H9 (cell line): ENCODE data around the gene APOL2. TPM values are rescaled to one million over a fixed set of nuclear protein-coding genes. Genes with fewer than 3 reads are reported as not detected.
"Not testable (repeated sequence)": the region's sequence is repeated elsewhere in the genome, so short reads cannot be mapped to it uniquely, and the experiment has no call there.

Source experiments
- DNase-seq: peaks from one replicate; pipeline ENCODE4 v3.0.0-alpha.2; 2017
- H2AFZ ChIP-seq: one replicate; pipeline ENCODE4 v1.6.1; 2013; ENCODE audit warnings: mild to moderate bottlenecking, low read length, control low read depth, moderate library complexity
- H2AK5ac ChIP-seq: 2 replicates; pipeline ENCODE4 v1.6.1; 2013; ENCODE audit warnings: low read length, control low read depth, mixed read lengths; ENCODE audit not compliant: insufficient read length
- H2BK120ac ChIP-seq: one replicate; pipeline ENCODE4 v1.6.1; 2013; ENCODE audit warnings: low read depth, mild to moderate bottlenecking, low read length, control low read depth, inconsistent platforms; ENCODE audit not compliant: poor library complexity, severe bottlenecking
- H2BK12ac ChIP-seq: 2 replicates; pipeline ENCODE4 v1.6.1; 2013; ENCODE audit warnings: low read length, control low read depth, mixed read lengths, low read depth; ENCODE audit not compliant: insufficient read length
- H2BK15ac ChIP-seq: 2 replicates; pipeline ENCODE4 v1.6.1; 2013; ENCODE audit warnings: low read depth, low read length, control low read depth
- H2BK20ac ChIP-seq: one replicate; pipeline ENCODE4 v1.6.1; 2013; ENCODE audit warnings: low read depth, mild to moderate bottlenecking, low read length, control low read depth, inconsistent platforms; ENCODE audit not compliant: poor library complexity, severe bottlenecking
- H2BK5ac ChIP-seq: 2 replicates; pipeline ENCODE4 v1.6.1; 2013; ENCODE audit warnings: low read length, control low read depth, mixed read lengths; ENCODE audit not compliant: insufficient read length
- H3K14ac ChIP-seq: 2 replicates; pipeline ENCODE4 v1.6.1; 2013; ENCODE audit warnings: low read length, control low read depth; ENCODE audit not compliant: insufficient read depth
- H3K18ac ChIP-seq: 2 replicates; pipeline ENCODE4 v1.6.1; 2013; ENCODE audit warnings: low read depth, mild to moderate bottlenecking, mixed read lengths, low read length, control low read depth; ENCODE audit not compliant: insufficient read length
- H3K23ac ChIP-seq: 2 replicates; pipeline ENCODE4 v1.6.1; 2013; ENCODE audit warnings: low read length, control low read depth, mixed read lengths, low read depth; ENCODE audit not compliant: insufficient read length
- H3K23me2 ChIP-seq: 2 replicates; pipeline ENCODE4 v1.6.1; 2013; ENCODE audit warnings: low read depth, mild to moderate bottlenecking, mixed read lengths, low read length, control low read depth; ENCODE audit not compliant: insufficient read length, poor library complexity, severe bottlenecking
- H3K27ac ChIP-seq: 2 replicates; pipeline ENCODE4 v1.5.1; 2013; ENCODE audit warnings: low read length, control low read depth, mixed read lengths, low read depth; ENCODE audit not compliant: insufficient read length
- H3K27me3 ChIP-seq: 2 replicates; pipeline ENCODE4 v1.6.1; 2013; ENCODE audit warnings: low read length, control low read depth, inconsistent platforms; ENCODE audit not compliant: insufficient read depth
- H3K4ac ChIP-seq: 2 replicates; pipeline ENCODE4 v1.6.1; 2013; ENCODE audit warnings: low read depth, mild to moderate bottlenecking, control low read depth, inconsistent platforms, low read length, moderate library complexity
- H3K4me1 ChIP-seq: 2 replicates; pipeline ENCODE4 v1.6.1; 2013; ENCODE audit warnings: low read length, control low read depth, inconsistent platforms; ENCODE audit not compliant: insufficient read depth
- H3K4me2 ChIP-seq: 2 replicates; pipeline ENCODE4 v1.6.1; 2013; ENCODE audit warnings: low read length, control low read depth, mixed read lengths; ENCODE audit not compliant: insufficient read length, insufficient read depth
- H3K56ac ChIP-seq: 2 replicates; pipeline ENCODE4 v1.6.1; 2013; ENCODE audit warnings: low read depth, mild to moderate bottlenecking, mixed read lengths, low read length, control low read depth; ENCODE audit not compliant: insufficient read length
- H3K79me1 ChIP-seq: 2 replicates; pipeline ENCODE4 v1.6.1; 2013; ENCODE audit warnings: low read depth, mild to moderate bottlenecking, moderate library complexity, low read length, control low read depth, inconsistent platforms; ENCODE audit not compliant: insufficient read depth, poor library complexity, severe bottlenecking
- H3K79me2 ChIP-seq: 2 replicates; pipeline ENCODE4 v1.6.1; 2013; ENCODE audit warnings: low read length, control low read depth, inconsistent platforms; ENCODE audit not compliant: insufficient read depth
- H3K9ac ChIP-seq: 2 replicates; pipeline ENCODE4 v1.6.1; 2013; ENCODE audit warnings: low read length, control low read depth, mixed read lengths; ENCODE audit not compliant: insufficient read length; ENCODE audit errors: extremely low read depth
- H3K9me3 ChIP-seq: one replicate; pipeline ENCODE4 v1.6.1; 2013; ENCODE audit warnings: low read depth, low read length, inconsistent platforms; ENCODE audit not compliant: control insufficient read depth
- H3T11ph ChIP-seq: one replicate; pipeline ENCODE4 v1.6.1; 2013; ENCODE audit warnings: mild to moderate bottlenecking, low read length, control low read depth, inconsistent platforms
- H4K20me1 ChIP-seq: one replicate; pipeline ENCODE4 v1.6.1; 2013; ENCODE audit not compliant: control insufficient read depth, insufficient read length, insufficient read depth
- H4K5ac ChIP-seq: 2 replicates; pipeline ENCODE4 v1.6.1; 2013; ENCODE audit warnings: low read depth, mild to moderate bottlenecking, mixed read lengths, low read length, control low read depth; ENCODE audit not compliant: insufficient read length
- H4K8ac ChIP-seq: replicated peaks from 2 replicates; pipeline ENCODE4 v1.6.1; 2013; ENCODE audit warnings: low read length, control low read depth, mixed read lengths, low read depth; ENCODE audit not compliant: insufficient read length
- H4K91ac ChIP-seq: 2 replicates; pipeline ENCODE4 v1.6.1; 2013; ENCODE audit warnings: low read depth, mild to moderate bottlenecking, moderate library complexity, mixed read lengths, low read length, control low read depth; ENCODE audit not compliant: insufficient read length
- H3K27ac Mint-ChIP-seq, 3 experiments: 2 replicates in 2 of 3; 3 replicates in 1 of 3; pipeline ENCODE4 v1.8.0; 2020 to 2021; ENCODE audit warnings: mixed read lengths in 3 of 3, mild to moderate bottlenecking in 1 of 3, moderate library complexity in 1 of 3
- H3K27me3 Mint-ChIP-seq: 2 replicates; pipeline ENCODE4 v1.8.0; 2021; ENCODE audit warnings: low read depth, mild to moderate bottlenecking, moderate library complexity, mixed read lengths
- H3K36me3 Mint-ChIP-seq, 3 experiments: 2 replicates in 2 of 3; 3 replicates in 1 of 3; pipeline ENCODE4 v1.8.0; 2020 to 2021; ENCODE audit warnings: low read depth in 3 of 3, mixed read lengths in 3 of 3; ENCODE audit not compliant: insufficient read depth in 1 of 3
- H3K4me1 Mint-ChIP-seq, 2 experiments: 2 replicates each; pipeline ENCODE4 v1.8.0; 2020; ENCODE audit warnings: mixed read lengths in 2 of 2
- H3K4me3 Mint-ChIP-seq, 2 experiments: 2 replicates in 1 of 2; 3 replicates in 1 of 2; pipeline ENCODE4 v1.8.0; 2020 to 2021; ENCODE audit warnings: mild to moderate bottlenecking in 2 of 2, mixed read lengths in 2 of 2, moderate library complexity in 1 of 2
- H3K9me3 Mint-ChIP-seq, 2 experiments: 2 replicates in 1 of 2; 3 replicates in 1 of 2; pipeline ENCODE4 v1.8.0; 2020; ENCODE audit warnings: mild to moderate bottlenecking in 2 of 2, mixed read lengths in 2 of 2, moderate library complexity in 1 of 2
- whole genome bisulfite sequencing: extraction: QIAGEN DNeasy Blood & Tissue Kit; methylation state at CpG from one replicate; pipeline ENCODE4 v1.1.7; 2013; ENCODE audit warnings: missing lambda C conversion rate, low lambda C conversion rate, mixed read lengths; ENCODE audit not compliant: insufficient read length; ENCODE audit errors: extremely low coverage; 5-methylcytosine and 5-hydroxymethylcytosine counted together
- total RNA-seq: library from RNA; stranded (reverse); gene quantifications from 2 replicates; pipeline ENCODE4 v1.2.1, GENCODE V29; 2021

Gene APOL2
- total RNA-seq, 1 experiment from 2014 or later: 15.6 TPM

- H2BK120ac ChIP-seq, H2BK15ac ChIP-seq, H3K23ac ChIP-seq, H4K91ac ChIP-seq, H2BK12ac ChIP-seq, H3K9ac ChIP-seq, H3K4me2 ChIP-seq, H3K14ac ChIP-seq, H3K4me3 Mint-ChIP-seq, H4K20me1 ChIP-seq, H3K4ac ChIP-seq, H3K9me3 ChIP-seq, H4K5ac ChIP-seq, H3K4me1 ChIP-seq, H3K79me1 ChIP-seq, H3K27me3 Mint-ChIP-seq, H2BK5ac ChIP-seq, H3K79me2 ChIP-seq, H2BK20ac ChIP-seq, H3K27ac ChIP-seq, H2AK5ac ChIP-seq, H3K23me2 ChIP-seq, H4K8ac ChIP-seq, H3K56ac ChIP-seq, H3K18ac ChIP-seq, H3T11ph ChIP-seq, H3K27ac Mint-ChIP-seq, H3K27me3 ChIP-seq, H2AFZ ChIP-seq: not testable (repeated sequence)
- no CpG with 5 or more reads among the region's 24 CpGs for WGBS
- peak; percentile 12 for DNase-seq
- Mint-ChIP-seq H3K9me3 (peaks cover 14 to 21% of the 10 kb centered on the region in 2 experiments), H3K4me1 (peaks cover 30 to 31% of the 10 kb centered on the region in 2 experiments), H3K36me3 (peaks cover 5 to 16% (median 9%) of the 10 kb centered on the region in 3 experiments; a peak in 6 of 7 replicates)
These were observed 11.1 kb upstream of the APOL2 start for GRCh38 chr22:36250292-36250960.
